ENCODE results near the gene PTTG1IP. TPM values are rescaled to one million over a fixed set of nuclear protein-coding genes. Genes with fewer than 3 reads are reported as not detected.

Gene PTTG1IP
- total and polyA plus RNA-seq, 2 of the 13 experiments (the other 11 are each of a cell fraction or from before 2014, with no cell fraction given), result 161 to 700 TPM

- 0 out of 2 replicates have a peak, but pooled peaks have one; percentile 29 for TF ChIP-seq ATF5 (CRISPR knock-in tag; IDR thresholded peaks at IDR 0.05; ENCODE audit: low read depth)
- no peak for TF ChIP-seq GLI4 (CRISPR knock-in tag; IDR thresholded peaks at IDR 0.05; ENCODE audit: borderline replicate concordance)
- no peak for TF ChIP-seq TIGD3 (CRISPR knock-in tag; IDR thresholded peaks at IDR 0.05; ENCODE audit: borderline replicate concordance)
- no peak for TF ChIP-seq ZFP1 (CRISPR knock-in tag; IDR thresholded peaks at IDR 0.05)
- no peak for TF ChIP-seq BRCA1 (CRISPR knock-in tag; IDR thresholded peaks at IDR 0.05)
- peak; percentile 61 for TF ChIP-seq SP4 (CRISPR knock-in tag; IDR thresholded peaks at IDR 0.05)
- TF ChIP-seq TCF7 (IDR thresholded peaks at IDR 0.05; ENCODE audit: low read depth), result no peak
- TF ChIP-seq ZNF703 (CRISPR knock-in tag; IDR thresholded peaks at IDR 0.05; ENCODE audit: borderline replicate concordance), result no peak
- TF ChIP-seq KDM5B (CRISPR knock-in tag; IDR thresholded peaks at IDR 0.05; ENCODE audit: borderline replicate concordance), result peak; percentile 73; the same call in 1 of the 2 replicates
- TF ChIP-seq ZNF431 (CRISPR knock-in tag; IDR thresholded peaks at IDR 0.05; ENCODE audit: borderline replicate concordance, low read depth), result peak; percentile 67; the same call in 1 of the 2 replicates
- TF ChIP-seq MYPOP (CRISPR knock-in tag; IDR thresholded peaks at IDR 0.05), result 0 out of 2 replicates have a peak, but pooled peaks have one; percentile 3
- no peak for TF ChIP-seq ATM (IDR thresholded peaks at IDR 0.05; ENCODE audit: borderline replicate concordance)
- TF ChIP-seq ZSCAN21 (CRISPR knock-in tag; IDR thresholded peaks at IDR 0.05; ENCODE audit: borderline replicate concordance), result peak; percentile 86
- no peak for TF ChIP-seq FOXA1 (IDR thresholded peaks at IDR 0.05)
- no peak for TF ChIP-seq FOXA1 (CRISPR knock-in tag; IDR thresholded peaks at IDR 0.05)
- no peak for TF ChIP-seq ZNF362 (CRISPR knock-in tag; IDR thresholded peaks at IDR 0.05; ENCODE audit: borderline replicate concordance)
- TF ChIP-seq SIX1 (CRISPR knock-in tag; IDR thresholded peaks at IDR 0.05; ENCODE audit: borderline replicate concordance), result no peak
- no peak for TF ChIP-seq ZNF275 (CRISPR knock-in tag; IDR thresholded peaks at IDR 0.05; ENCODE audit: borderline replicate concordance)
- peak; percentile 94 for TF ChIP-seq GABPB1 (CRISPR knock-in tag; IDR thresholded peaks at IDR 0.05)
- TF ChIP-seq STAT5B (CRISPR knock-in tag; IDR thresholded peaks at IDR 0.05), result no peak
- TF ChIP-seq PRDM4 (CRISPR knock-in tag; IDR thresholded peaks at IDR 0.05; ENCODE audit: borderline replicate concordance), result no peak
Observed at GRCh38 chr21:44873356-44874239, at the start of gene PTTG1IP (continued).

Measured in HepG2 (cell line).